GM21529 (cell line): ENCODE results near the gene C9orf153.

Experiments
- ATAC-seq: cut with Tn5 transposase; IDR thresholded peaks from one replicate; pipeline ENCODE4 v1.9.1; 2021; ENCODE audit not compliant: unreplicated experiment

Gene C9orf153

GRCh38 chr9:86272221-86272620 is 12.8 kb upstream of the C9orf153 start:
- no peak for ATAC-seq

GRCh38 chr9:86263876-86264275 is 4.4 kb upstream of the C9orf153 start:
- no peak for ATAC-seq

GRCh38 chr9:86262492-86262891 is 3.0 kb upstream of the C9orf153 start:
- no peak for ATAC-seq

- no peak for ATAC-seq
Measured at GRCh38 chr9:86257391-86257790, 2.1 kb downstream of the C9orf153 start.

GRCh38 chr9:86256653-86257052 is 2.8 kb downstream of the C9orf153 start:
- ATAC-seq, result no peak

GRCh38 chr9:86253577-86253976 is 5.9 kb downstream of the C9orf153 start:
- ATAC-seq, result no peak

- ATAC-seq, result no peak
Measured at GRCh38 chr9:86252870-86253269, 6.6 kb downstream of the C9orf153 start.

GRCh38 chr9:86250123-86250522 is 9.3 kb downstream of the C9orf153 start:
- ATAC-seq, result no peak

GRCh38 chr9:86248746-86249145 is 10.7 kb downstream of the C9orf153 start:
- ATAC-seq, result no peak

- ATAC-seq, result peak; percentile 95
Measured at GRCh38 chr9:86246752-86247161, 12.7 kb downstream of the C9orf153 start.

GRCh38 chr9:86242071-86242470 is 17.4 kb downstream of the C9orf153 start:
- no peak for ATAC-seq

- ATAC-seq, result no peak
Measured at GRCh38 chr9:86241216-86241615, 18.2 kb downstream of the C9orf153 start.

- ATAC-seq, result no peak
Measured at GRCh38 chr9:86238861-86239770, 20.3 kb downstream of the C9orf153 start.

GRCh38 chr9:86230858-86231257 is 28.6 kb downstream of the C9orf153 start:
- ATAC-seq, result no peak

GRCh38 chr9:86222667-86223066 is 36.8 kb downstream of the C9orf153 start:
- no peak for ATAC-seq

GRCh38 chr9:86219606-86220005 is 39.9 kb downstream of the C9orf153 start:
- no peak for ATAC-seq

- ATAC-seq, result no peak
Measured at GRCh38 chr9:86217076-86217755, 42.2 kb downstream of the C9orf153 start.

- no peak for ATAC-seq
Measured at GRCh38 chr9:86207193-86207592, 52.3 kb downstream of the C9orf153 start.

GRCh38 chr9:86202338-86202882 is 57.0 kb downstream of the C9orf153 start:
- peak; percentile 86 for ATAC-seq

- peak; percentile 12 for ATAC-seq
Measured at GRCh38 chr9:86201474-86202337, 57.8 kb downstream of the C9orf153 start.

- no peak for ATAC-seq
Measured at GRCh38 chr9:86200599-86201162, 58.8 kb downstream of the C9orf153 start.
